Prostate gland (tissue), 2 donors: ENCODE results near the gene ASPSCR1. TPM values are rescaled to one million over a fixed set of nuclear protein-coding genes. Genes with fewer than 3 reads are reported as not detected.
A peak's percentile ranks its signal among the peaks of the same experiment; 100 is the strongest.

ENCODE experiments used
- DNase-seq: peaks from one replicate; pipeline ENCODE4 v3.0.0-alpha.2; 2019; ENCODE audit warnings: low spot score
- H3K27ac ChIP-seq, 2 donors: fragments of 200-600 bp; sonication (generic); 2 replicates each; pipeline ENCODE4 v1.5.1; 2017 to 2019
- H3K27me3 ChIP-seq: fragments of 200-600 bp; sonication (generic); replicated peaks from 2 replicates; pipeline ENCODE4 v1.5.1; 2019; ENCODE audit not compliant: insufficient read depth
- H3K36me3 ChIP-seq, 2 donors: fragments of 200-600 bp; sonication (generic); 1 replicate in 1 of 2; 2 replicates in 1 of 2; pipeline versions ENCODE4 v1.5.1 to v1.8.1; 2017 to 2019
- H3K4me1 ChIP-seq: fragments of 200-600 bp; sonication (generic); replicated peaks from 2 replicates; pipeline ENCODE4 v1.5.1; 2019
- H3K4me3 ChIP-seq, 2 donors: fragments of 200-600 bp; sonication (generic); 2 replicates each; pipeline ENCODE4 v1.5.1; 2017 to 2019
- H3K9me3 ChIP-seq: fragments of 200-600 bp; sonication (generic); 2 replicates; pipeline ENCODE4 v1.5.1; 2017
- CTCF ChIP-seq, 4 experiments: fragments of 200-600 bp in 2 of 4; fragments of 450-650 bp in 2 of 4; sonication (generic) in 2 of 4; IDR thresholded peaks; 1 replicate in 3 of 4; 2 replicates in 1 of 4; pipeline ENCODE4 v1.5.1; 2016 to 2019; ENCODE audit warnings: antibody characterized with exemption in 4 of 4, mild to moderate bottlenecking in 2 of 4, moderate library complexity in 2 of 4
- POLR2A ChIP-seq: fragments of 450-650 bp; IDR thresholded peaks from one replicate; pipeline ENCODE4 v1.6.1; 2016; ENCODE audit warnings: antibody characterized with exemption, mild to moderate bottlenecking
- POLR2AphosphoS5 ChIP-seq: sonication (generic); formaldehyde crosslinking; IDR thresholded peaks from one replicate; pipeline ENCODE4 v1.6.1; 2017; ENCODE audit warnings: antibody characterized with exemption
- WGBS: methylation state at CpG from one replicate; pipeline ENCODE4 v1.1.5; 2018; 5-methylcytosine and 5-hydroxymethylcytosine counted together
- intact Hi-C: fragments of 100-400 bp; cut with DNase I; formaldehyde crosslinking; loops from one replicate; pipeline ENCODE4 v1.14.2; 2022
- total RNA-seq, 2 donors: library from RNA; depleted of rRNA; stranded (reverse); fragments of >200 nt; gene quantifications; one replicate each; pipeline ENCODE4 v1.1.0, GENCODE V29; 2016

The ASPSCR1 gene
- total RNA-seq, 2 donors from 2014 or later: 30.7 to 39.7 TPM

- Histone ChIP-seq H3K4me3 (peak within 1 kb of the TSS; percentile 85 to 88), H3K36me3 (no peaks in the 10 kb centered on the region), H3K4me1 (peaks cover 18% of the 10 kb centered on the region), H3K27me3 (no peaks in the 10 kb centered on the region), H3K9me3 (no peaks in the 10 kb centered on the region), H3K27ac (peak within 1 kb of the TSS; percentile 62 to 73)
- intact Hi-C loops: no loop called here
- under 1% methylated on average over 18 of the region's 42 CpGs for WGBS
- DNase-seq: peak; percentile 100
- TF ChIP-seq CTCF (IDR thresholded peaks at IDR 0.05) (no peak), POLR2A (no peak), POLR2AphosphoS5 (peak; percentile 95)
Observed at GRCh38 chr17:82022981-82023446, 45.6 kb downstream of the ASPSCR1 start, which contains the start of gene LRRC45. Gene LRRC45, plus strand, starts transcription at chr17:82023305. Its CDS starts 339 bp downstream, at chr17:82023644.

- intact Hi-C loops: no loop called here
- H3K4me3 ChIP-seq: peak overlapping the region; percentile 57 to 85
- H3K27ac ChIP-seq: no peak overlapping the region
- TF ChIP-seq POLR2AphosphoS5: no peak
- H3K36me3 ChIP-seq: no peaks in the 10 kb centered on the region
- no peaks in the 10 kb centered on the region for H3K9me3 ChIP-seq
- H3K27me3 ChIP-seq: no peaks in the 10 kb centered on the region
- WGBS: 3% methylated on average over 51 of the region's 55 CpGs
- peaks cover 18% of the 10 kb centered on the region for H3K4me1 ChIP-seq
- DNase-seq: no peak
Observed at GRCh38 chr17:82023447-82024241, 46.2 kb downstream of the ASPSCR1 start.

DNA sequence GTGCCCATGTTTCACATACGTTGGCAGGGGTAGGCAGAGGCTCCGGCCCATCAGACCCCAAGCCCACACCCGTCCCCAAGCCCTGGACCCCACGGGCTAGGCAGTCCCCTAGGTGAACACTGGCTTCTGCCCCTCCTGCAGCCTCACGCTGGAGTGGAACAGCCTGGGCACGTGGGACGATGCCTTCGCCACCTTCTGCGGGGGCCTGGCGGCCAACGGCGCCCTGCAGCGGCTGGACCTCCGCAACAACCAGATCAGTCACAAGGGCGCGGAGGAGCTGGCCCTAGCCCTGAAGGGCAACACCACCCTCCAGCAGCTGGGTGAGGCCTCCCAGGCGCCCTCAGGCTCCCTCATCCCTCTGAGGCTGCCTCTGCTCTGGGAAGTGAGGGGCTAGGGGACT lies 47.4 kb downstream of the ASPSCR1 start:
- Histone ChIP-seq H3K27me3 (no peaks in the 10 kb centered on the region), H3K27ac (no peak overlapping the region), H3K9me3 (no peaks in the 10 kb centered on the region), H3K36me3 (no peaks in the 10 kb centered on the region), H3K4me1 (peaks cover 20% of the 10 kb centered on the region), H3K4me3 (no peak overlapping the region)
- intact Hi-C loops: no loop called here
- WGBS: 94% methylated on average over 17 of the region's 17 CpGs
- TF ChIP-seq POLR2AphosphoS5: no peak
- no peak for TF ChIP-seq CTCF (IDR thresholded peaks at IDR 0.05)
- DNase-seq: no peak

GRCh38 chr17:82025401-82026107 lies 48.1 kb downstream of the ASPSCR1 start:
- WGBS: 93% methylated on average over 24 of the region's 25 CpGs
- H3K9me3 ChIP-seq: no peaks in the 10 kb centered on the region
- TF ChIP-seq POLR2AphosphoS5 (no peak), POLR2A (no peak), CTCF (IDR thresholded peaks at IDR 0.05) (no peak)
- H3K36me3 ChIP-seq: no peaks in the 10 kb centered on the region
- no peak overlapping the region for H3K27ac ChIP-seq
- H3K4me1 ChIP-seq: peaks cover 25% of the 10 kb centered on the region
- no peaks in the 10 kb centered on the region for H3K27me3 ChIP-seq
- intact Hi-C loops: no loop called here
- no peak overlapping the region for H3K4me3 ChIP-seq
- no peak for DNase-seq

DNA sequence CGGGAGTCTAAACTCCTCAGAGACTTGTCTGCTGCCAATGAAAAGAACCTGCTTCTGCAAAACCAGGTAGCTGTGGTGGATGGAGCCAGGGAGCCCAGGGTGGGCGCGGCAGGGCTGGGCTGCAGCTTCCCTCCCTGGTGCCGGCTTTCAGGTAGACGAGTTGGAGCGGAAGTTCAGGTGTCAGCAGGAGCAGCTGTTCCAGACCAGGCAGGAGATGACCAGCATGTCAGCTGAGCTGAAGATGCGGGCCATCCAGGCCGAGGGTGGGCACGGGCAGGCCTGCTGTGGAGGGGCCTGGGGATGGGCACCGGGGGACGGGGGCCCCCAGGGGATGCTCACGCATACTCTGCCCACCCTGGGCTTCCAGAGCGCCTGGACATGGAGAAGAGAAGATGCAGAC lies 50.8 kb downstream of the ASPSCR1 start:
- no peaks in the 10 kb centered on the region for H3K9me3 ChIP-seq
- peaks cover 20% of the 10 kb centered on the region for H3K4me1 ChIP-seq
- 97% methylated on average over 12 of the region's 13 CpGs for WGBS
- no peak overlapping the region for H3K4me3 ChIP-seq
- no peaks in the 10 kb centered on the region for H3K27me3 ChIP-seq
- TF ChIP-seq POLR2A: no peak
- TF ChIP-seq POLR2AphosphoS5: no peak
- TF ChIP-seq CTCF (IDR thresholded peaks at IDR 0.05): no peak
- intact Hi-C loops: no loop called here
- no peaks in the 10 kb centered on the region for H3K36me3 ChIP-seq
- no peak for DNase-seq
- H3K27ac ChIP-seq: no peak overlapping the region
